Fibroblast of the aortic adventitia (primary cell): ENCODE data around the gene CSMD2. TPM values are rescaled to one million over a fixed set of nuclear protein-coding genes. Genes with fewer than 3 reads are reported as not detected.
A peak's percentile ranks its signal among the peaks of the same experiment; 100 is the strongest.

Experiments
- DNase-seq: peaks from one replicate; pipeline ENCODE4 v3.0.0-alpha.2; 2010; ENCODE audit warnings: low read depth
- H3K4me3 ChIP-seq: 2 replicates; pipeline ENCODE4 v1.5.1; 2011; ENCODE audit warnings: low read depth, mild to moderate bottlenecking, control low read depth, low read length, moderate library complexity
- total RNA-seq: library from RNA; depleted of rRNA; stranded (reverse); fragments of >200 nt; gene quantifications from 2 replicates; pipeline ENCODE4 v1.2.3, GENCODE V29; 2012; ENCODE audit warnings: low replicate concordance
- TF ChIP-seq, protein P1 (sequence below): IDR thresholded peaks from 2 replicates; pipeline ENCODE4 v1.5.1; 2011; ENCODE audit warnings: mild to moderate bottlenecking, low read length, control low read depth, inconsistent platforms; ENCODE audit not compliant: insufficient read depth

The CSMD2 gene
- total RNA-seq, 1 donor: 6.6 TPM

DNA sequence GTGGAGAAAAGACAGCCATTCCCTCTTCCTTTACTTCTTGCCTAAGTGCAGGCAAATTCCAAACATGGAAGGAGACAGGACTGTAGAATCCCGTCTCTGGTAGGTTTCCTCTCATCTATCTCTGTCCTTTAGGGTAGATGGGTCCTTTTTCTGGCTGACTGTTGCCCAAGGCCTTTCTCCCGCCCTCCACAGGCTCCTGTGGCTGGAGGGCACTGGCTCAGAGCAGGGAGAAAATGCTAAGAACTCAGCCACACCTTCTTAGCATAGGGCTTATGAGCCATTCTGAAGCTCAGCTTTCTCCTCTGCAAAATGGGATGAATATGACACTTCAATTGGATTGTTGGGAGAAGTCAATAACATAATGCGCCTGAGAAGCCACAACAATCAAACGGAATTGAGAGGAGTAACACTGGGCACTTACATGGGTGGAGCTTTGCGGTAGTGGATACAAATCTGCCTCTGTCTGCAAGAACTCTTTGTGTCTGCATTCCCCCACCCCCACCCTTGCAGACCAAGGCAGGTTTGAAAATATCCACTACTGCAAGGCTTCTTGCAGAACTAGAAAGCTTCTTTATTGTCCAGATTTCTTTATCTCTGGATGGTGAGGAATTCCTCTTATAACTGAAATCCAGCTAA is 94.7 kb downstream of the CSMD2 start:
- DNase-seq: no peak
- TF ChIP-seq, protein P1, sequence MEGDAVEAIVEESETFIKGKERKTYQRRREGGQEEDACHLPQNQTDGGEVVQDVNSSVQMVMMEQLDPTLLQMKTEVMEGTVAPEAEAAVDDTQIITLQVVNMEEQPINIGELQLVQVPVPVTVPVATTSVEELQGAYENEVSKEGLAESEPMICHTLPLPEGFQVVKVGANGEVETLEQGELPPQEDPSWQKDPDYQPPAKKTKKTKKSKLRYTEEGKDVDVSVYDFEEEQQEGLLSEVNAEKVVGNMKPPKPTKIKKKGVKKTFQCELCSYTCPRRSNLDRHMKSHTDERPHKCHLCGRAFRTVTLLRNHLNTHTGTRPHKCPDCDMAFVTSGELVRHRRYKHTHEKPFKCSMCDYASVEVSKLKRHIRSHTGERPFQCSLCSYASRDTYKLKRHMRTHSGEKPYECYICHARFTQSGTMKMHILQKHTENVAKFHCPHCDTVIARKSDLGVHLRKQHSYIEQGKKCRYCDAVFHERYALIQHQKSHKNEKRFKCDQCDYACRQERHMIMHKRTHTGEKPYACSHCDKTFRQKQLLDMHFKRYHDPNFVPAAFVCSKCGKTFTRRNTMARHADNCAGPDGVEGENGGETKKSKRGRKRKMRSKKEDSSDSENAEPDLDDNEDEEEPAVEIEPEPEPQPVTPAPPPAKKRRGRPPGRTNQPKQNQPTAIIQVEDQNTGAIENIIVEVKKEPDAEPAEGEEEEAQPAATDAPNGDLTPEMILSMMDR: no peak
- H3K4me3 ChIP-seq: no peak overlapping the region

DNA sequence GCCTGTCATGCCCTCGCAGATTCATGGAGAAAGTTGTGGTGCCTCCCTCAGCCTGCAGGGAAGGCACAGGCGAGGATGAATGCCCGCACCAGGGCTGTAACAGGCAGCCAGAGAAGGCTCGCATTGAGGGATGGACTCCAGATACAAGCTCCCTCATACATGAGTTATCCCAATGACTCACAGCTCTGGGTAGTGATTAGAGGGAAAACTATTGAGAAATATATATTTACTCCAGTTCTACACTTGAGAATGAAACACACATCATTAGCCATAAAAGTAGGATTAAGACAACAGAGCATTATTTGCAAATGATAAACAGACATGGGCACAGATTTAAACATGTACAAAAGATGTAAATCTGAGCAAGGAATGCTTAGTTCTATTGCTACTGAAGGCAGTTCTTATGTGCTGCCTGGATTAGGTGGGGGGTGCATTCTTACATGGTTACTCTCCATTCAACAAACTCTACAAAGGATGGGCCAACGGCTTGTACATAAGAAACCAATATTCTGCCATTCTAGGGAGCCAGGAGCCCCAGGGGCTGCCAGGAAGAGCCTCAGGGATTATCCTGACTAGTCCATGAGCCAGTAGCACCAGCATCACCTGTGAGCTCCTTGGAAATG is 97.9 kb downstream of the CSMD2 start:
- TF ChIP-seq, protein P1: peak; percentile 15
- DNase-seq: peak; percentile 83
- no peak overlapping the region for H3K4me3 ChIP-seq

DNA sequence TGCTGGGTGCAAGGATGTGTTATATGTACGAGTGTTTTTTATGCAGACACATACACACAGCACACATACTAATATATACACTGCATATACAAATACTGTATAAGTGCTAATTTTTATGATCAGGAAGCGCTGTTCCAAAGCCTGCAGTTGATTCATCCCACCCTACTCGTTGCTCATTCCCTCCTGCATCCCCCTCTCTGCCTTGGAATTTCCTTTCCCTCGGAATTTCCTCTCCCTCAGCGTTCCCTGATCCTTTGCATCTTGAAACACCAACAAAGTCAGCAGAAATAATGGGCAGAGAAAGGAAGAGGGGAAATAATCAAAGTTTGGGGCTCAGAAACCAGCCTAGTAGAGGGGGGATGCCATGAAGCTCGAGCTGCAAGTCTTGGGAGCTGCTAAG is 98.9 kb downstream of the CSMD2 start:
- DNase-seq: no peak
- no peak overlapping the region for H3K4me3 ChIP-seq
- TF ChIP-seq, protein P1: no peak

DNA sequence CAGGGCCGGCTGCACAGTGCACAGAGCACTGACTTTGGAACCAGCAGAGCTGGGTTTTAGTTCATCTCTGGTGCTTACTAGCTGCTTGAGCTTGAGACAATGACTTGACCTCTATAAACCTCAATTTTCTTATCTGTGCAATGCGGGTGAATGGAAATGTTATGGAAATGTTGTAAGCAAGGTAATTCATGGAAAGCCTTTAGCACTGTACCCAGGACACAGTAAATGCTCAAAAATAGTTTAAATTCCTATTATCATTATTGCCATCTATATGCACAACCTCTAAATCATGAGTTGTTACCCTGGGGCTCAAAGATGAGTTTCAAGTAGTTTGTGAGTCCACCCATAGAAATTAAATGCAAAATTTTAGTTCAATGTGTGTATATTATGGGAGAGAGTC is 99.5 kb downstream of the CSMD2 start:
- DNase-seq: no peak
- TF ChIP-seq, protein P1: no peak
- no peak overlapping the region for H3K4me3 ChIP-seq

DNA sequence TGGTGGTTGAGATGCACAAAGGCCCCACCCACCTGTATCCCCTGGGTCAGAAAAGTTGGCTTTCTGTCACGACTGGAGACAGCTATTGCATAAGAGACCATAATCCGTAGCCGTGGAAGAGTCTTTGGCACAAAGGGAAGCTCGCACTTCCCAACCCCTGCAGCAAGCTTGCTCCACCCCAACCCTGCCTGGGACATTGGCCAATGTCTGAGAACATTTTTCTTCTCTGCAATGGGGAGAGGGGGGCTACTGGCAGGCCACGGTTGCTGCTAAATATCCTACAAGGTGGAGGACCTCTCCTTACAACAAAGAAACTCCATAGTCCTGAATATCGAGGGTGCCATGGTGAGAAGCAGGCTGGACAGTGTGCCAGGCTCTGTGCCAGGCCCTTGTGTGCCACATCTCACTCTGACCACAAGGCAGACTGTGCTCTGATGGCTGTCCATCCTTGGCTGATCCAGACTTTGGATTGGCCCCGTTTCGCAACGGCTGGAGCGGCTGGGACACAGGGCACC is 104.1 kb downstream of the CSMD2 start:
- no peak overlapping the region for H3K4me3 ChIP-seq
- TF ChIP-seq, protein P1: no peak
- DNase-seq: peak; percentile 87

DNA sequence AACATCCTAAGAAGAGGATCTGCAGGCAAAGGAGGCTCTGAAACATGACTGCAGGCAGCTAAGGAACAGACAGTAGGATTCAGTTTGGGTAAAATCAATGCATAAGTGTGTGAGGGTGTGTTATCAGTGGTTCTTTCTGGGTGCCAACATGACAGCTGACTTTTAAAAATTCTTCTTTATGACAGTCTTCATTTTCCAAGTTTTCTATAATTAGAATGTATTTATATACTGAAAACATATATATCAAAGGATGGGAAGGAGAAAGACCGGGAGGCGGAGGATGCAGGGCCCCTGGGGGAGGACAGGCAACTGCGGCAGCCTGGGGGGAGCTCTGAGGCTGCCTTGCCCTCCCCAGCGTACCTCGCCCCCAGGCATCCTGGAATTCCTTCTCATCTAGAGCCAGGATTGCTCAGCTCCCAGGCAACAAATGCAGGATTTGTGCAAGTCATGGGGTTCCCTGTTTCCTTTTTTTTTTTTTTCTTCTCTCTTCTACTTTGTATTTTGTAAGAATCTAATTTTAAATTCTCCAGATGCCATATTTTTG is 104.8 kb downstream of the CSMD2 start:
- no peak overlapping the region for H3K4me3 ChIP-seq
- TF ChIP-seq, protein P1: no peak
- DNase-seq: peak; percentile 5
